DND-41 (cell line): Measurements from ENCODE around the gene MARK2.

Experiments
- ATAC-seq: fragments of 200-7000 bp; cut with Tn5 transposase; 3 replicates; pipeline ENCODE4 v1.9.1; 2021; ENCODE audit warnings: low read depth; ENCODE audit not compliant: insufficient read depth
- DNase-seq: peaks from one replicate; pipeline ENCODE4 v3.0.0-alpha.2; 2020
- H2AFZ ChIP-seq: 2 replicates; pipeline ENCODE4 v1.6.0; 2012; ENCODE audit warnings: low read depth, low read length
- H3K27ac ChIP-seq: 2 replicates; pipeline ENCODE4 v1.5.1; 2012; ENCODE audit warnings: low read length, inconsistent platforms
- H3K27me3 ChIP-seq: fragments of 200-600 bp; sonication (generic); 2 replicates; pipeline ENCODE4 v1.6.0; 2012; ENCODE audit warnings: low read length, mild to moderate bottlenecking, inconsistent platforms; ENCODE audit not compliant: insufficient read depth, poor library complexity
- H3K36me3 ChIP-seq: 2 replicates; pipeline ENCODE4 v1.5.1; 2012; ENCODE audit warnings: low read length, inconsistent platforms; ENCODE audit not compliant: insufficient read depth
- H3K4me1 ChIP-seq: 2 replicates; pipeline ENCODE4 v1.5.1; 2012; ENCODE audit warnings: mild to moderate bottlenecking, low read length; ENCODE audit not compliant: insufficient read depth
- H3K4me2 ChIP-seq: 2 replicates; pipeline ENCODE4 v1.6.0; 2012; ENCODE audit warnings: mild to moderate bottlenecking, moderate library complexity, low read length, inconsistent platforms; ENCODE audit not compliant: insufficient read depth
- H3K4me3 ChIP-seq, 2 experiments: fragments of 200-600 bp in 1 of 2; shearing (Covaris generic) in 1 of 2; 2 replicates each; pipeline ENCODE4 v1.5.1; 2012 to 2016; ENCODE audit warnings: inconsistent platforms in 2 of 2, low read length in 2 of 2, mild to moderate bottlenecking in 2 of 2, low read depth in 1 of 2, moderate library complexity in 1 of 2
- H3K79me2 ChIP-seq: 2 replicates; pipeline ENCODE4 v1.6.0; 2012; ENCODE audit warnings: low read length, inconsistent platforms; ENCODE audit not compliant: insufficient read depth
- H3K9ac ChIP-seq: 2 replicates; pipeline ENCODE4 v1.6.0; 2012; ENCODE audit warnings: low read depth, mild to moderate bottlenecking, inconsistent platforms, low read length, moderate library complexity
- H3K9me3 ChIP-seq: 2 replicates; pipeline ENCODE4 v1.5.1; 2012; ENCODE audit warnings: low read length, moderate library complexity, mild to moderate bottlenecking, inconsistent platforms; ENCODE audit not compliant: insufficient read depth, severe bottlenecking
- H4K20me1 ChIP-seq: 2 replicates; pipeline ENCODE4 v1.6.0; 2012; ENCODE audit warnings: low read length; ENCODE audit not compliant: insufficient read depth
- CTCF ChIP-seq: IDR thresholded peaks from 2 replicates; pipeline ENCODE4 v1.5.1; 2012; ENCODE audit warnings: borderline replicate concordance, low read length, moderate library complexity, mild to moderate bottlenecking; ENCODE audit not compliant: poor library complexity, severe bottlenecking; ENCODE audit errors: extremely low read depth
- EZH2 ChIP-seq: IDR thresholded peaks from 3 replicates; pipeline ENCODE4 v1.6.1; 2012; ENCODE audit warnings: borderline replicate concordance, low read depth, mild to moderate bottlenecking, moderate library complexity, low read length, inconsistent platforms; ENCODE audit not compliant: severe bottlenecking

MARK2 gene

GRCh38 chr11:63866211-63866610 is 27.3 kb downstream of the MARK2 start:
- H3K9me3 ChIP-seq, result no peaks in the 10 kb centered on the region
- no peak overlapping the region for H3K4me2 ChIP-seq
- H3K27me3 ChIP-seq, result no peaks in the 10 kb centered on the region
- H3K27ac ChIP-seq, result no peak overlapping the region
- H3K4me1 ChIP-seq, result peaks cover 22% of the 10 kb centered on the region
- H4K20me1 ChIP-seq, result peaks cover 67% of the 10 kb centered on the region
- H3K36me3 ChIP-seq, result peaks cover 51% of the 10 kb centered on the region
- no peak overlapping the region for H3K9ac ChIP-seq
- no peak overlapping the region for H2AFZ ChIP-seq
- peak; percentile 42; the same call in 1 of the 3 replicates for ATAC-seq
- peaks cover 93% of the 10 kb centered on the region for H3K79me2 ChIP-seq
- H3K4me3 ChIP-seq, result no peak overlapping the region
- peak; percentile 59 for DNase-seq
- TF ChIP-seq EZH2 (no peak), CTCF (no peak)

- DNase-seq, result no peak
- Histone ChIP-seq H3K27me3 (no peaks in the 10 kb centered on the region), H4K20me1 (peaks cover 73% of the 10 kb centered on the region), H3K4me2 (no peak overlapping the region), H3K9me3 (no peaks in the 10 kb centered on the region), H3K4me1 (peaks cover 22% of the 10 kb centered on the region), H3K9ac (no peak overlapping the region), H3K36me3 (peaks cover 44% of the 10 kb centered on the region), H3K27ac (no peak overlapping the region), H3K79me2 (peaks cover 92% of the 10 kb centered on the region), H2AFZ (no peak overlapping the region), H3K4me3 (no peak overlapping the region)
- ATAC-seq, result no peak
- TF ChIP-seq CTCF, result no peak
Observed at GRCh38 chr11:63867511-63867910, 28.6 kb downstream of the MARK2 start.

- H4K20me1 ChIP-seq, result peaks cover 77% of the 10 kb centered on the region
- ATAC-seq (no peak), DNase-seq (no peak)
- peaks cover 42% of the 10 kb centered on the region for H3K36me3 ChIP-seq
- TF ChIP-seq CTCF, result no peak
- no peak for TF ChIP-seq EZH2
- H3K9ac ChIP-seq, result no peak overlapping the region
- no peak overlapping the region for H3K4me2 ChIP-seq
- H3K4me1 ChIP-seq, result peaks cover 22% of the 10 kb centered on the region
- H3K79me2 ChIP-seq, result peaks cover 92% of the 10 kb centered on the region
- H3K4me3 ChIP-seq, result no peak overlapping the region
- H2AFZ ChIP-seq, result no peak overlapping the region
- no peaks in the 10 kb centered on the region for H3K9me3 ChIP-seq
- H3K27me3 ChIP-seq, result no peaks in the 10 kb centered on the region
- no peak overlapping the region for H3K27ac ChIP-seq
Observed at GRCh38 chr11:63868399-63869064, 29.6 kb downstream of the MARK2 start.

DNA sequence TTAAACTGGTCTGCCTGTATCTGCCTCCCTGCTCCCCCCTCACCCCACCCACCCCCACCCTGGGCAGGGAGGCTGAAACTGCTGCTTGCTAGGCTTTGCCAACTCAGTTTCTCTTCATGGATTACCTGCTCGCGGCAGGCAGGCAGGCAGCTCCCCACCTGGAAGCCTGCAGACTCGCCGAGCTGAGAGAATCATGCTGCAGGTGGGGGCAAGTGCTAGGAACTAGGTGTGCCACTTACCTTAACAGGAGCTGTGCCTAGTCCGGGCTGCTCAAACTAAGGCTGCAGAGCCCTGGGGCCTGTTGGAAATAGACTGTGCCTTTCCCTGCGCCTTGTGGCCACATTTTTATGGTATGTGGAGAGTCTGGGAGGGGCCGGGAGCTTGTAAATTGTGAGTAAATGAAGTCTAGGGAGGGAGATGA is 30.3 kb downstream of the MARK2 start:
- no peak for DNase-seq

More for the DNA sequence above, 30.3 kb downstream of the MARK2 start:
- H3K4me2 ChIP-seq, result no peak overlapping the region
- ATAC-seq, result no peak
- peaks cover 22% of the 10 kb centered on the region for H3K4me1 ChIP-seq
- H3K9ac ChIP-seq, result no peak overlapping the region
- peaks cover 40% of the 10 kb centered on the region for H3K36me3 ChIP-seq
- H3K4me3 ChIP-seq, result no peak overlapping the region
- no peak for TF ChIP-seq EZH2
- TF ChIP-seq CTCF, result no peak
- H3K27me3 ChIP-seq, result no peaks in the 10 kb centered on the region
- H3K27ac ChIP-seq, result peak overlapping the region; percentile 33; the same call in 1 of the 2 replicates
- H2AFZ ChIP-seq, result no peak overlapping the region
- no peaks in the 10 kb centered on the region for H3K9me3 ChIP-seq
- H3K79me2 ChIP-seq, result peaks cover 96% of the 10 kb centered on the region
- H4K20me1 ChIP-seq, result peaks cover 82% of the 10 kb centered on the region
